GM23338 (cell line): Measurements from ENCODE around the gene EHBP1L1. TPM values are rescaled to one million over a fixed set of nuclear protein-coding genes. Genes with fewer than 3 reads are reported as not detected.

ENCODE experiments used
- ATAC-seq: fragments of 200-7000 bp; cut with Tn5 transposase; 3 replicates; pipeline ENCODE4 v1.9.1; 2020
- DNase-seq: peaks from one replicate; pipeline ENCODE4 v3.0.0-alpha.2; 2015; ENCODE audit warnings: low spot score
- H2AFZ ChIP-seq: fragments of 200-600 bp; sonication (generic); 2 replicates; pipeline ENCODE4 v1.8.0; 2016; ENCODE audit warnings: antibody characterized with exemption, mild to moderate bottlenecking, moderate library complexity
- H3F3A ChIP-seq: fragments of 200-600 bp; sonication (generic); replicated peaks from 2 replicates; pipeline ENCODE4 v1.8.0; 2017; ENCODE audit warnings: antibody characterized with exemption, mixed run types, low read depth
- H3K27ac ChIP-seq: fragments of 200-600 bp; sonication (generic); 2 replicates; pipeline ENCODE4 v1.6.1; 2016; ENCODE audit warnings: low read depth
- H3K27me3 ChIP-seq: fragments of 200-600 bp; sonication (generic); 2 replicates; pipeline ENCODE4 v1.8.0; 2016; ENCODE audit warnings: mild to moderate bottlenecking, mixed run types, moderate library complexity; ENCODE audit not compliant: insufficient read depth
- H3K36me3 ChIP-seq: fragments of 200-600 bp; sonication (generic); 2 replicates; pipeline ENCODE4 v1.8.0; 2016; ENCODE audit warnings: mild to moderate bottlenecking; ENCODE audit not compliant: insufficient read depth
- H3K4me1 ChIP-seq: fragments of 200-600 bp; sonication (generic); 2 replicates; pipeline ENCODE4 v1.8.0; 2016; ENCODE audit warnings: mild to moderate bottlenecking, moderate library complexity; ENCODE audit not compliant: insufficient read depth
- H3K4me2 ChIP-seq: fragments of 200-600 bp; sonication (generic); 2 replicates; pipeline ENCODE4 v1.7.1; 2017; ENCODE audit warnings: mixed run types
- H3K4me3 ChIP-seq: fragments of 200-600 bp; sonication (generic); 2 replicates; pipeline ENCODE4 v1.6.1; 2016; ENCODE audit warnings: mixed run types
- H3K79me2 ChIP-seq: fragments of 200-600 bp; sonication (generic); replicated peaks from 2 replicates; pipeline ENCODE4 v1.8.0; 2017; ENCODE audit warnings: mild to moderate bottlenecking; ENCODE audit not compliant: insufficient read depth
- H3K9me2 ChIP-seq: fragments of 200-600 bp; sonication (generic); 2 replicates; pipeline ENCODE4 v1.8.0; 2017; ENCODE audit not compliant: insufficient read depth
- H4K20me1 ChIP-seq: fragments of 200-600 bp; sonication (generic); replicated peaks from 2 replicates; pipeline ENCODE4 v1.8.0; 2017; ENCODE audit warnings: mild to moderate bottlenecking; ENCODE audit not compliant: insufficient read depth
- H3K27ac Mint-ChIP-seq: 2 replicates; pipeline ENCODE4 v1.8.0; 2020; ENCODE audit warnings: inconsistent platforms, mild to moderate bottlenecking, moderate library complexity, mixed read lengths
- H3K27me3 Mint-ChIP-seq: 3 replicates; pipeline ENCODE4 v1.8.0; 2022; ENCODE audit warnings: low read depth, mild to moderate bottlenecking, moderate library complexity, mixed read lengths, inconsistent platforms; ENCODE audit not compliant: insufficient read depth, poor library complexity
- H3K36me3 Mint-ChIP-seq: 3 replicates; pipeline ENCODE4 v1.8.0; 2021; ENCODE audit warnings: low read depth, mild to moderate bottlenecking, inconsistent platforms, moderate library complexity, mixed read lengths
- H3K4me1 Mint-ChIP-seq: 3 replicates; pipeline ENCODE4 v1.8.0; 2020; ENCODE audit warnings: mild to moderate bottlenecking, inconsistent platforms, mixed read lengths
- H3K4me3 Mint-ChIP-seq: 3 replicates; pipeline ENCODE4 v1.8.0; 2021; ENCODE audit warnings: moderate library complexity, mild to moderate bottlenecking, inconsistent platforms, mixed read lengths
- H3K9me3 Mint-ChIP-seq: 3 replicates; pipeline ENCODE4 v1.8.0; 2020; ENCODE audit warnings: moderate library complexity, mild to moderate bottlenecking, inconsistent platforms, mixed read lengths
- CREB1 ChIP-seq: fragments of 250-450 bp; sonication (Bioruptor Pico); IDR thresholded peaks from 2 replicates; pipeline ENCODE4 v1.5.0; 2020; ENCODE audit warnings: low read depth, mild to moderate bottlenecking, moderate library complexity
- EZH2 ChIP-seq: fragments of 200-600 bp; sonication (generic); IDR thresholded peaks from one replicate; pipeline ENCODE4 v1.8.0; 2017; ENCODE audit warnings: antibody characterized with exemption, mild to moderate bottlenecking, low read depth; ENCODE audit not compliant: unreplicated experiment
- EZH2phosphoT487 ChIP-seq: fragments of 200-600 bp; sonication (generic); IDR thresholded peaks from one replicate; pipeline ENCODE4 v1.8.1; 2018; ENCODE audit warnings: antibody characterized with exemption; ENCODE audit not compliant: unreplicated experiment
- NANOG ChIP-seq: IDR thresholded peaks from 2 replicates; pipeline ENCODE4 v1.6.1; 2016; ENCODE audit warnings: antibody characterized with exemption, borderline replicate concordance
- POLR2AphosphoS5 ChIP-seq: IDR thresholded peaks from 2 replicates; pipeline ENCODE4 v1.6.1; 2016; ENCODE audit warnings: antibody characterized with exemption, low read depth
- STAT1 ChIP-seq: IDR thresholded peaks from one replicate; pipeline ENCODE4 v1.6.1; 2016; ENCODE audit warnings: antibody characterized with exemption; ENCODE audit not compliant: unreplicated experiment
- ZNF331 ChIP-seq: fragments of 250-450 bp; sonication (Bioruptor Pico); IDR thresholded peaks from 2 replicates; pipeline ENCODE4 v1.5.0; 2020; ENCODE audit warnings: low read depth, mild to moderate bottlenecking, moderate library complexity
- ZNF462 ChIP-seq: fragments of 250-450 bp; sonication (Bioruptor Pico); IDR thresholded peaks from 2 replicates; pipeline ENCODE4 v1.5.0; 2020; ENCODE audit warnings: mild to moderate bottlenecking, moderate library complexity
- polyA plus RNA-seq: library from polyadenylated mRNA; unstranded; fragments of >200 nt; fragmentation: Nextera tagmentation; extraction: Ambion mirVana; gene quantifications from 2 replicates; pipeline ENCODE4 v1.2.1, GENCODE V29; 2016
- total RNA-seq: library from RNA; depleted of rRNA; stranded (reverse); fragments of >200 nt; shearing (Covaris generic); gene quantifications from 2 replicates; pipeline ENCODE4 v1.2.3, GENCODE V29; 2014
- TF ChIP-seq, protein P1 (sequence below): IDR thresholded peaks from one replicate; pipeline ENCODE4 v1.6.1; 2018; ENCODE audit warnings: antibody characterized with exemption; ENCODE audit not compliant: unreplicated experiment
- TF ChIP-seq, protein P2 (sequence below), 2 experiments: fragments of 200-600 bp in 1 of 2; sonication (generic) in 1 of 2; conservative IDR thresholded peaks; 2 replicates each; pipeline versions ENCODE4 v1.5.1 to v1.6.1; 2016 to 2017; ENCODE audit warnings: antibody characterized with exemption in 2 of 2, low read depth in 2 of 2, mild to moderate bottlenecking in 2 of 2, moderate library complexity in 1 of 2

EHBP1L1 gene
- total and polyA plus RNA-seq, 2 experiments from 2014 or later: 2.9 to 10.9 TPM

DNA sequence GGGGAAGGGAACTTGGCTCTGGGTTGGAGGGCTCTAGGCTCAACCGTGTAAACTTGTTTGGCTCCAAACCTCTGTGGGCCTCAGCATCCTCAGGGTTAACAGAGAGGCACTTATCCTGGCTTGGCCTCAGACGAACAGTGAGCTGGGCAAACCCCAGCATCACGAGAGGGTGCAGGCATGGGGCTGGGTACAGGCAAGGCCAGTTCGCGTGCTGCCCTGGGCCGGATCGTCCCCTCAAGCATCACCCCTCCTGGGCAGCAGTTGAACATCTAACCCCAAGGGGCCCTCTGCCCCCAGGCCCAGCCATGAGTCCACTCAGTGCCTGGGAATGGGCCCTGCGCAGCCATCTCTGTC lies 1.9 kb downstream of the EHBP1L1 start:
- Histone ChIP-seq H3K27me3 (peaks cover 50% of the 10 kb centered on the region), H2AFZ (no peak overlapping the region), H3K4me2 (no peak overlapping the region), H3K79me2 (no peaks in the 10 kb centered on the region), H3K9me2 (no peaks in the 10 kb centered on the region), H3K4me1 (peaks cover 11% of the 10 kb centered on the region), H3F3A (peaks cover 20% of the 10 kb centered on the region), H4K20me1 (peaks cover 4% of the 10 kb centered on the region; the same call in 1 of the 2 replicates), H3K4me3 (no peak overlapping the region), H3K27ac (no peak overlapping the region), H3K36me3 (no peaks in the 10 kb centered on the region)
- Mint-ChIP-seq H3K27ac (no peak overlapping the region), H3K36me3 (peaks cover 9% of the 10 kb centered on the region), H3K4me3 (no peak overlapping the region), H3K9me3 (no peaks in the 10 kb centered on the region), H3K27me3 (peaks cover 47% of the 10 kb centered on the region), H3K4me1 (peaks cover 27% of the 10 kb centered on the region)
- TF ChIP-seq NANOG (no peak), EZH2 (no peak), EZH2phosphoT487 (no peak), POLR2AphosphoS5 (no peak), ZNF331 (CRISPR knock-in tag) (no peak), ZNF462 (no peak), STAT1 (no peak), CREB1 (CRISPR knock-in tag) (no peak)
- TF ChIP-seq, protein P1, sequence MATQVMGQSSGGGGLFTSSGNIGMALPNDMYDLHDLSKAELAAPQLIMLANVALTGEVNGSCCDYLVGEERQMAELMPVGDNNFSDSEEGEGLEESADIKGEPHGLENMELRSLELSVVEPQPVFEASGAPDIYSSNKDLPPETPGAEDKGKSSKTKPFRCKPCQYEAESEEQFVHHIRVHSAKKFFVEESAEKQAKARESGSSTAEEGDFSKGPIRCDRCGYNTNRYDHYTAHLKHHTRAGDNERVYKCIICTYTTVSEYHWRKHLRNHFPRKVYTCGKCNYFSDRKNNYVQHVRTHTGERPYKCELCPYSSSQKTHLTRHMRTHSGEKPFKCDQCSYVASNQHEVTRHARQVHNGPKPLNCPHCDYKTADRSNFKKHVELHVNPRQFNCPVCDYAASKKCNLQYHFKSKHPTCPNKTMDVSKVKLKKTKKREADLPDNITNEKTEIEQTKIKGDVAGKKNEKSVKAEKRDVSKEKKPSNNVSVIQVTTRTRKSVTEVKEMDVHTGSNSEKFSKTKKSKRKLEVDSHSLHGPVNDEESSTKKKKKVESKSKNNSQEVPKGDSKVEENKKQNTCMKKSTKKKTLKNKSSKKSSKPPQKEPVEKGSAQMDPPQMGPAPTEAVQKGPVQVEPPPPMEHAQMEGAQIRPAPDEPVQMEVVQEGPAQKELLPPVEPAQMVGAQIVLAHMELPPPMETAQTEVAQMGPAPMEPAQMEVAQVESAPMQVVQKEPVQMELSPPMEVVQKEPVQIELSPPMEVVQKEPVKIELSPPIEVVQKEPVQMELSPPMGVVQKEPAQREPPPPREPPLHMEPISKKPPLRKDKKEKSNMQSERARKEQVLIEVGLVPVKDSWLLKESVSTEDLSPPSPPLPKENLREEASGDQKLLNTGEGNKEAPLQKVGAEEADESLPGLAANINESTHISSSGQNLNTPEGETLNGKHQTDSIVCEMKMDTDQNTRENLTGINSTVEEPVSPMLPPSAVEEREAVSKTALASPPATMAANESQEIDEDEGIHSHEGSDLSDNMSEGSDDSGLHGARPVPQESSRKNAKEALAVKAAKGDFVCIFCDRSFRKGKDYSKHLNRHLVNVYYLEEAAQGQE: no peak
- TF ChIP-seq, protein P2, sequence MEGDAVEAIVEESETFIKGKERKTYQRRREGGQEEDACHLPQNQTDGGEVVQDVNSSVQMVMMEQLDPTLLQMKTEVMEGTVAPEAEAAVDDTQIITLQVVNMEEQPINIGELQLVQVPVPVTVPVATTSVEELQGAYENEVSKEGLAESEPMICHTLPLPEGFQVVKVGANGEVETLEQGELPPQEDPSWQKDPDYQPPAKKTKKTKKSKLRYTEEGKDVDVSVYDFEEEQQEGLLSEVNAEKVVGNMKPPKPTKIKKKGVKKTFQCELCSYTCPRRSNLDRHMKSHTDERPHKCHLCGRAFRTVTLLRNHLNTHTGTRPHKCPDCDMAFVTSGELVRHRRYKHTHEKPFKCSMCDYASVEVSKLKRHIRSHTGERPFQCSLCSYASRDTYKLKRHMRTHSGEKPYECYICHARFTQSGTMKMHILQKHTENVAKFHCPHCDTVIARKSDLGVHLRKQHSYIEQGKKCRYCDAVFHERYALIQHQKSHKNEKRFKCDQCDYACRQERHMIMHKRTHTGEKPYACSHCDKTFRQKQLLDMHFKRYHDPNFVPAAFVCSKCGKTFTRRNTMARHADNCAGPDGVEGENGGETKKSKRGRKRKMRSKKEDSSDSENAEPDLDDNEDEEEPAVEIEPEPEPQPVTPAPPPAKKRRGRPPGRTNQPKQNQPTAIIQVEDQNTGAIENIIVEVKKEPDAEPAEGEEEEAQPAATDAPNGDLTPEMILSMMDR (conservative IDR thresholded peaks at IDR 0.05; ENCODE audit: low read depth in 2 of 2): no peak
- ATAC-seq: no peak
- no peak for DNase-seq
